Astrocyte (in vitro differentiated cells and primary cell): ENCODE results near the gene FAM107B. TPM values are rescaled to one million over a fixed set of nuclear protein-coding genes. Genes with fewer than 3 reads are reported as not detected.
A peak's percentile ranks its signal among the peaks of the same experiment; 100 is the strongest.

Experiments used
- DNase-seq: peaks from one replicate; pipeline ENCODE4 v3.0.0-alpha.2; 2010; ENCODE audit warnings: low read depth
- FAIRE-seq: peaks from 2 replicates; lab custom pipeline; 2011; peaks lifted over from hg19 to GRCh38; lab: Jason Lieb, UNC
- H2AFZ ChIP-seq: 2 replicates; pipeline ENCODE4 v1.6.0; 2012; ENCODE audit warnings: low read depth, low read length, inconsistent platforms
- H3K27ac ChIP-seq: 2 replicates; pipeline ENCODE4 v1.5.1; 2011; ENCODE audit warnings: low read depth, low read length, inconsistent platforms
- H3K27me3 ChIP-seq: 2 replicates; pipeline ENCODE4 v1.6.0; 2011; ENCODE audit warnings: low read length, inconsistent platforms; ENCODE audit not compliant: insufficient read depth
- H3K36me3 ChIP-seq: 2 replicates; pipeline ENCODE4 v1.5.1; 2011; ENCODE audit warnings: low read length, inconsistent platforms; ENCODE audit not compliant: insufficient read depth
- H3K4me1 ChIP-seq: 2 replicates; pipeline ENCODE4 v1.5.1; 2011; ENCODE audit warnings: low read length, inconsistent platforms; ENCODE audit not compliant: insufficient read depth
- H3K4me2 ChIP-seq: 2 replicates; pipeline ENCODE4 v1.6.0; 2012; ENCODE audit warnings: low read length, inconsistent platforms
- H3K4me3 ChIP-seq: 2 replicates; pipeline ENCODE4 v1.5.1; 2011; ENCODE audit warnings: low read depth, mild to moderate bottlenecking, low read length, inconsistent platforms; ENCODE audit not compliant: insufficient read depth
- H3K79me2 ChIP-seq: 2 replicates; pipeline ENCODE4 v1.6.0; 2012; ENCODE audit warnings: mild to moderate bottlenecking, low read length, inconsistent platforms; ENCODE audit not compliant: insufficient read depth
- H3K9ac ChIP-seq: 2 replicates; pipeline ENCODE4 v1.6.0; 2012; ENCODE audit warnings: mild to moderate bottlenecking, low read length, inconsistent platforms
- H3K9me3 ChIP-seq: 2 replicates; pipeline ENCODE4 v1.5.1; 2012; ENCODE audit warnings: low read depth, mild to moderate bottlenecking, low read length, inconsistent platforms; ENCODE audit not compliant: insufficient read depth
- H4K20me1 ChIP-seq: 2 replicates; pipeline ENCODE4 v1.6.0; 2012; ENCODE audit warnings: low read length, inconsistent platforms; ENCODE audit not compliant: insufficient read depth
- H3K27ac Mint-ChIP-seq: one replicate; pipeline ENCODE4 v1.8.0; 2021; ENCODE audit warnings: mild to moderate bottlenecking, mixed read lengths; ENCODE audit not compliant: unreplicated experiment
- H3K27me3 Mint-ChIP-seq: one replicate; pipeline ENCODE4 v1.8.0; 2021; ENCODE audit warnings: low read depth, mixed read lengths; ENCODE audit not compliant: unreplicated experiment
- H3K36me3 Mint-ChIP-seq: one replicate; pipeline ENCODE4 v1.8.0; 2021; ENCODE audit warnings: low read depth, mixed read lengths; ENCODE audit not compliant: unreplicated experiment
- H3K4me1 Mint-ChIP-seq: one replicate; pipeline ENCODE4 v1.8.0; 2021; ENCODE audit warnings: low read depth, mixed read lengths; ENCODE audit not compliant: unreplicated experiment
- H3K4me3 Mint-ChIP-seq: one replicate; pipeline ENCODE4 v1.8.0; 2021; ENCODE audit warnings: mild to moderate bottlenecking, moderate library complexity, mixed read lengths; ENCODE audit not compliant: unreplicated experiment
- H3K9me3 Mint-ChIP-seq: one replicate; pipeline ENCODE4 v1.8.0; 2021; ENCODE audit warnings: mild to moderate bottlenecking, mixed read lengths; ENCODE audit not compliant: unreplicated experiment
- EZH2 ChIP-seq: IDR thresholded peaks from 2 replicates; pipeline ENCODE4 v1.6.1; 2012; ENCODE audit warnings: mild to moderate bottlenecking, low read length, inconsistent platforms; ENCODE audit not compliant: insufficient read depth
- total RNA-seq: library from RNA; stranded (reverse); gene quantifications from 2 replicates; pipeline ENCODE4 v1.2.1, GENCODE V29; 2021
- TF ChIP-seq, protein P1 (sequence below): IDR thresholded peaks from 2 replicates; pipeline ENCODE4 v1.5.1; 2011; ENCODE audit warnings: low read depth, mild to moderate bottlenecking, inconsistent platforms, low read length, moderate library complexity; ENCODE audit not compliant: insufficient read depth

FAM107B gene
- total RNA-seq, 1 donor from 2014 or later = 36.0 TPM

DNA sequence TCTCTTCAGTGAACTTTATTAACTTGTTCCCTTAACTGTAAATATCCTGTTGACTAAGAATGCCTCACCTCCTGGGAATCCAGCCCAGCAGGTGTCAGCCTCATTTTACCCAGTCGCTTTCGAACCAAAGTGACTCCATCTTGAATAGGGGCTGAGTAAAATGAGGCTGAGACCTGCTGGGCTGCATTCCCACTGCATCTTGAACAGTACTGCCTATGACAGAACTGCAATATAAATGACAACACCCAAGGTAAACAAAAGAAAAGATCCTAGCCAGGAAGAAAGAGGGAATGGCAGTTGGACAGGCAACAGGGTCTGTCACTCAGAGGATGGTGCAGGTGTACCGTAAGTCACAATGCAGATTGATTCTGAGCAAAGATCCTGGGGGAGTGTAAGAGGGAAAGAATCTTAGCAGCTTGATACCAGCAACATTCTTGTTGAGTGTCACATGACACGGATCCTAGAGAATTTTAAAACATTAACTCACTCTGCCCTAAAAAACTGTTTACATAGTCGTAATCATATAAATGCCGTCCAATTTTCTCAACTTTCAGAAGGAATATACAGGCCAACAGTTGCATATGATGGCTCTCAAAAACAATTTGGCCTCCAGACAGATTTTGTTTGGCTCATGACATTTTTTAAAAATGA is 4.4 kb upstream of the FAM107B start:
- peak; percentile 10 for DNase-seq
- no peak overlapping the region for H3K27ac Mint-ChIP-seq
- no peak overlapping the region for H3K4me3 Mint-ChIP-seq

DNA sequence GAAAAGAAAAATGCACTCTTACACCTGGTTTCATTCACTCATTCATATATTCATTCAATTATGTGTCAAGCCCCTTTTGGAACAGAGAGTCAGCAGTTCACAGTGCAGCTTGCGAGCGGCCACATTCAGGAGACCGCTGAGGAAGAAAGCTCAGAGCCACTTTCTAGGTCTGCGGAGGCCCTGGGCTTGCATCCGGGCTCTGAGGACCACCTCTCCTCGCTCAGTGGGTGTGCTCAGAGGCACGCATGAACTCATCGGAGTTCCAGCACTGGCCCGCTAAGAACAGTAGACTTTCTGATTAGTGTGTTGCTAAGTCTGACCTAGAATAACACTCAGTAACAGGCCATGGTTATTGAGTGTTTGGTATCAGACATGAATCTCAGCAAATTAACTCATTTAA is 1.8 kb upstream of the FAM107B start:
- no peak for TF ChIP-seq EZH2
- TF ChIP-seq, protein P1, sequence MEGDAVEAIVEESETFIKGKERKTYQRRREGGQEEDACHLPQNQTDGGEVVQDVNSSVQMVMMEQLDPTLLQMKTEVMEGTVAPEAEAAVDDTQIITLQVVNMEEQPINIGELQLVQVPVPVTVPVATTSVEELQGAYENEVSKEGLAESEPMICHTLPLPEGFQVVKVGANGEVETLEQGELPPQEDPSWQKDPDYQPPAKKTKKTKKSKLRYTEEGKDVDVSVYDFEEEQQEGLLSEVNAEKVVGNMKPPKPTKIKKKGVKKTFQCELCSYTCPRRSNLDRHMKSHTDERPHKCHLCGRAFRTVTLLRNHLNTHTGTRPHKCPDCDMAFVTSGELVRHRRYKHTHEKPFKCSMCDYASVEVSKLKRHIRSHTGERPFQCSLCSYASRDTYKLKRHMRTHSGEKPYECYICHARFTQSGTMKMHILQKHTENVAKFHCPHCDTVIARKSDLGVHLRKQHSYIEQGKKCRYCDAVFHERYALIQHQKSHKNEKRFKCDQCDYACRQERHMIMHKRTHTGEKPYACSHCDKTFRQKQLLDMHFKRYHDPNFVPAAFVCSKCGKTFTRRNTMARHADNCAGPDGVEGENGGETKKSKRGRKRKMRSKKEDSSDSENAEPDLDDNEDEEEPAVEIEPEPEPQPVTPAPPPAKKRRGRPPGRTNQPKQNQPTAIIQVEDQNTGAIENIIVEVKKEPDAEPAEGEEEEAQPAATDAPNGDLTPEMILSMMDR = no peak
- Histone ChIP-seq H3K4me2 (no peak overlapping the region), H3K27me3 (no peaks in the 10 kb centered on the region), H3K9me3 (no peaks in the 10 kb centered on the region), H3K4me1 (no peaks in the 10 kb centered on the region), H2AFZ (no peak overlapping the region), H3K27ac (no peak overlapping the region), H3K9ac (no peak overlapping the region), H3K79me2 (no peaks in the 10 kb centered on the region), H4K20me1 (no peaks in the 10 kb centered on the region), H3K4me3 (no peak overlapping the region), H3K36me3 (no peaks in the 10 kb centered on the region)
- Mint-ChIP-seq H3K4me3 (no peak overlapping the region), H3K36me3 (no peaks in the 10 kb centered on the region), H3K27ac (no peak overlapping the region), H3K9me3 (peaks cover 3% of the 10 kb centered on the region), H3K4me1 (peaks cover 5% of the 10 kb centered on the region), H3K27me3 (peaks cover 7% of the 10 kb centered on the region)
- DNase-seq (no peak), FAIRE-seq (no peak)

More for the DNA sequence above, 4.4 kb upstream of the FAM107B start:
- TF ChIP-seq, protein P1 = no peak
- TF ChIP-seq EZH2 = no peak
- no peaks in the 10 kb centered on the region for H3K36me3 Mint-ChIP-seq
- Histone ChIP-seq H3K4me3 (no peak overlapping the region), H4K20me1 (no peaks in the 10 kb centered on the region), H3K27me3 (no peaks in the 10 kb centered on the region), H3K79me2 (no peaks in the 10 kb centered on the region), H2AFZ (peak overlapping the region; percentile 43), H3K27ac (no peak overlapping the region), H3K4me1 (peaks cover 4% of the 10 kb centered on the region), H3K4me2 (no peak overlapping the region), H3K9ac (no peak overlapping the region), H3K9me3 (no peaks in the 10 kb centered on the region), H3K36me3 (no peaks in the 10 kb centered on the region)
- H3K9me3 Mint-ChIP-seq = peaks cover 3% of the 10 kb centered on the region
- no peak for FAIRE-seq
- H3K27me3 Mint-ChIP-seq = peaks cover 5% of the 10 kb centered on the region
- H3K4me1 Mint-ChIP-seq = peaks cover 11% of the 10 kb centered on the region

- Histone ChIP-seq H3K4me2 (no peak overlapping the region), H4K20me1 (no peaks in the 10 kb centered on the region), H3K27me3 (no peaks in the 10 kb centered on the region), H2AFZ (no peak overlapping the region), H3K27ac (no peak overlapping the region), H3K36me3 (no peaks in the 10 kb centered on the region), H3K4me1 (no peaks in the 10 kb centered on the region), H3K4me3 (no peak overlapping the region), H3K9ac (no peak overlapping the region), H3K9me3 (no peaks in the 10 kb centered on the region), H3K79me2 (no peaks in the 10 kb centered on the region)
- Mint-ChIP-seq H3K27me3 (peaks cover 7% of the 10 kb centered on the region), H3K36me3 (no peaks in the 10 kb centered on the region), H3K9me3 (peaks cover 3% of the 10 kb centered on the region), H3K4me1 (peaks cover 5% of the 10 kb centered on the region), H3K4me3 (no peak overlapping the region), H3K27ac (no peak overlapping the region)
- FAIRE-seq = no peak
- TF ChIP-seq EZH2 = no peak
- TF ChIP-seq, protein P1 = no peak
- DNase-seq = no peak
Observed at GRCh38 chr10:14775656-14776055, 959 bp upstream of the FAM107B start.
